ENCODE data around the gene NENF.
A peak's percentile ranks its signal among the peaks of the same experiment; 100 is the strongest.

NENF gene

DNA sequence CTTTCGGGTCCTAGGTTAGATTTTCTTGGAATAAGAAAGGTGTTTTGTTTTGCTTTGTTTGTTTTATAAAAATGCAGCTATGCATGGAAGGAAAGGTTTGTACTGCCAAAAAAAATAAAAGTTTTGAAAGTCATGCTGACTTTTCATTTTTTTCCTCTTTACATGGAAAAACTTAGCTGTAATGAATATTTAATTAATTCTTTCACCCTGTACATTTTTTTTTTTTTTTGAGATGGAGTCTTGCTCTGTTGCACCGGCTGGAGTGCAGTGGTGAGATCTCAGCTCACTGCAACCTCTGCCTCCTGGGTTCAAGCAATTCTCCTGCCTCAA, 48.7 kb downstream of the NENF start:
- DNase-seq (ENCODE audit: low read depth in 3 of 3) = no peak

DNA sequence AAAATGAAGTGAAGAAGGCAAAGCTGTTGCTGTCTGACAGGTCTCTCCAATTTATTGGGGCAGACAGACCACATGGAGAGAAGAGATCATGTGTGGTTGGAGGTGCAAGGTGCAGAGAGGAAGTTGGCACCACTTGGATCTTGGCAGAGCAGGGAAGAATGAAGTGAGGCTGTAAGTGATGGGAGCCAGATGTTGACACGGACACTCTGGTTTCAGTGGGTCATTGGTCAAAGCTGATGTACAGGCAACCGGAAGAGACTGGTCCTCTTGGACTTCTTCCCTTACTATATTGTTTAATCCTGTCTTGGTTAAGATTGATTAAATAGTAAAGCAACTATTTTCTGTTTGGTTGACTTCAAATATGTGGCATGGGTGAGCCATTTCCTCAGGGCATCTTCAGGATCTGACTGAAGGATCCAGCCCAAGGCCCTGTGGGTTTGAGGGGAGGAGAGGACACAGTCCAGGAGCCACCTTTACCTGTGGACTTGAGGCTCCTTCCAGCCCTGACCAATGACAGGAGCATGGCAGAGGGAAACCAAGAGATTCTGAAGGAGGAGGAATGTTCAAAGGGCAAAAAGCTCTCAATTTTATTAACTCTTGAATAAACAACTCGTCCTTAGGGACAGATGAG, 49.4 kb downstream of the NENF start:
- DNase-seq (ENCODE audit: low read depth in 3 of 3) = no peak

DNA sequence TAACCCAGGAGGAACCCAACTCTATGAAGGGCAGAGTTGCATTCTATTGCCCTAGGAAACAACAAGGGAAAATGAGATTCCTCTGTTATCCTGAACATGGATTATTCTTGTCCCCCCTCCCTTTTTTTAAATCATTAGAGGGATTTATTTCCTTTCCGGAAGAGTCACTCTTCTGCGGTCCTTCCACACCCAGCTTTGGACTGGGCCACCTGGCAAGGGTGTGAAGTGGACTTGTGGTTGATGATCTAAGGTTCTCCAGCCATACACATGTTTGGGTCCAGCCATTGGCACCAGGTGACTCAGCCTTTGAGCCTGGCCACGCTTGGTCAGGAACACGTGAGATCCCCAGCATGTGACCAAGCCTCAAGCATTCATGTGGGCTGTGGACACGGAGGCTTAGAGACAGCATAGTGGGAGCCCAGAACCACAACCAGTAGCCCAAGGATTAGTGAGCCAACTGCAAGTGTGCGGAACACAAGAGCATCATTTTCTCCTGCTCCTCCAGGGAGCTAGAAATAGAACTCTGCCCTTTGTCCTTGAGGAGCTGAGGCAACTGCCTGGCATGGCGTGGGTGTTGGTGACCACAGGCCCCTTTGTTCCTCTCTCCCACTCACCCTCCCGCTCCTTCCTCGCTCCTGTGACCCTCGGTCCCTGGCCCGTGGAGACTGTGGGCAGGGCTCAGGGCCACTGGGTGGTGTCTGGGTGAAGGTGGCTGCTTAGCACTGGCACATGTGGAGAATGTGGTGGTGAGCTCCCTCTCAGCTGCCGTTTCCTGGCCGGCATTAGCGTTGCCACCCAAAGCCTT, 50.1 kb downstream of the NENF start:
- DNase-seq (ENCODE audit: low read depth in 3 of 3) = no peak

DNA sequence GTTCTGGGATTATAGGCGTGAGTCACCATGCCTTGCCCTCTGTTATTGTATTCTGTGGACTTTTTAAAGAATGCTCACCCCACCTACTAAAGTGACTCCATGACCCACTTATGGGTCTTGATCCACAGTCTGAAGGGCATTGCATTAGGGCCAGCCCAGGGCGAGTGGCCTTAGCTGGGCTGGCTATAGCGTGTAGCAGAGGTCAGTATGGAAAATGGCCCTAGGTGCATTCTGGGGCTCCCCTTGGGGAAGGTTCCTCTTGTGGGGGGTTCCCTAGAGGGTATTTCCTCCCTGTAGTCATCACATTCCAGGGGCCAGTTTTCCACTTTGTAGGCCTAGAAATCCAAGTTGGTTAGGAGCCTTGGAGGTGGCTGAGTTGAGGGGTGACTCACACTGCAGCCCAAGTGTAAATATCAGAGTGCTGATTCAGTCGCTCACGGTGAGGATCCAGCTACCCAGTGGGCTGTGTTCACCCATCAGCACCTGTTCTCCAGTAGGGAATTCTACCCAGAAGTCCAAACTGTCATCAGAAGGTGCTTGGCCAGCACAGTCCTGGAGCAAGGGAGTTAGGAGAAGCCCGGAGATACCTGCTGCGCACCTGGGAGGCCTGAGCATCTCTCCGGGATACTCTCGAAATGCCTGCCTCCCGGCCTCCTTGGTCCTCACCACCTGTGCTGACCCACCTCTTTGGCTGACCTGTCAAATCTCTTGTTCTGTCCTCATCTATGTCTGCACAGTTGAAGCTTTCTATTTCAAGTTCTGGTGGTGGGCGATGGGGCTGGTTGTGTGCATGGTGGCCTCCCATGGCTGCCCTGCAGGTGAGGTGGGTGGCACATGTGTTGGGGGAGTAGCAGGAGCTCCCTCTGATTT, 52.2 kb downstream of the NENF start:
- no peak for DNase-seq (ENCODE audit: low read depth in 3 of 3)

DNA sequence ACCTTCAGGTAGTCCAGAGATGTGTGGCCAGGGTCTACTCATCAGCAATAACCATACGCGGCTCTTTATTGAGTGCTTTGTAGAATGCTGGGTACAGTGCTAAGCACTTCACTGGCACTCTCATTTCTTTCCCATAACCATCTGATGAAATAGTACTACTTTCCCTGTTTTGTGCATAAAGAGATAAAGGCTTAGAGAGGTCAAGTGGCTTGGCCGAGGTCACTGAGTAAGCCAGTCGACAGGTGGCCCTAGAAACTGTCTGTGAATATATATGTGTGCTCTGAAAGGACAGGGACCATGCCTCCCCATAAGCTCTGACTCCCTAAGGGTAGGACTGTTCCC, 52.8 kb downstream of the NENF start:
- no peak for DNase-seq (ENCODE audit: low read depth in 3 of 3)

DNA sequence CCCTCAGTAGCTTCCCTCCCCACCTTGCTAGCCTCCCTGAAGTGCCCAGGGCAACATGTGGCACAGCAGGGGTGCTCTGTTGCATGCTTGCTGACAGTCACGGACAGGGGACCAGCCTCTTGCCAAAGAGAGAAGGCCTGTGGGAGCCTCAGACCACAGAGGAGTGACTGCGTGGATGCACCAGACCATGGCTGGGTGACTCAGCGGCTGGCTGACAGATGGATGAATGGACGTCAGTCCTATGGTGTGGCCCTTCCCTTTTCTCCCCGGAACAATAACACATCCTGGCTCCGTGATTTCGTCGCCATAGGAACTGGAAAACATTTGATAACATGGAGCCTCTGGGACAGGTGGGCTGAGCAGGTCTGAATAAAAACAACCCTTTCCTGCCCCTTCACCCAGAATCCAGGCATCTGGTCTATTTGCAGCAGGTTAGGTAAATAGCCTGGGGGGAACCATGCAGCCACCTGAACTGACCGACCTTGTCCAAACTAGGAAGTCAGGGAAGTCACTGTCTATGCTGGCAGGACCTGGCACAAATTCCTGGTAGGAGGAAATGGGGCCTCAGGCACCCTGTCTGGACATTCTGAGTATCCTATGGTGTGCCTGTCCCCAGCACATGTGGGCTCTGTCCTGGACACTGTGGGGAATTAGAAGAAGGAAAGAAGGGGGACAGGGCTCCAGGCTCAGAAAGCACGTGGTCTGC, 53.3 kb downstream of the NENF start:
- DNase-seq (ENCODE audit: low read depth in 3 of 3) = no peak

DNA sequence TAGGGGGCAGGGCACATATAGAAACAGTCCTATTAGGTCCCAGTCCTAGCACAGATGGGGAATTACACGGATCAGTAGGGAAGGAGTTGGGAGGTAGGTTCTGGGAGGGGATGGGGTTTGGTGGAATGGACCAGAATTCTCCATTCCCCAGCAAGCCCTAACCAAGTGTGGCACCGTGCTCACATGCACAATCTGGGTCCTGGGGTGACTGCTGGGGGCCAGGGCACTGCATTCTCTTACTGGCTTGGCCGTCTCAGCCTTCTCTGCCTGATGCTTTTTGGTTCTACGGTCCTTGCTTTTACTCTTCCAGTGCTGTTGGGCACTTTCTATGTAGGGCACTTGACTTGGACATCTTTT, 53.9 kb downstream of the NENF start:
- no peak for DNase-seq (ENCODE audit: low read depth in 3 of 3)

DNA sequence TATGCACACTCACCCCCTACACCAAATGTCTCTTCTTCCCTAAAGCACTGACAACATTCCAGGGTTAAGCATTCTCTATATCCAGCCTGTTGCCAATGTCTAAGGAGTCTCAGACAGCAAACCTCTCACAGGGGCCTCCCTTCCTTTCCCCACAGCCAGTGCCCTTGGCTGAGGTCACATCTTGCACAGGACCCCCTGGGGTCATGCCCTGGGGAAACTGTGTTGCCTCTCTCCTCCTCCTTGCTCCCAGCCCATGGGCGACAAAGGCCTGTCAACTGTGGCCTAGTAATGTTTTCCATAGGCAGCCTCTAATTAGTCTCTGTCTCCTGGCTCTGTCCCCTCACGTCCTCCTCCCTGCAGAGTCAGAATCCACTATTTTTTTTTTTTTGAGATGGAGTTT, 54.6 kb downstream of the NENF start:
- no peak for DNase-seq (ENCODE audit: low read depth in 3 of 3)

DNA sequence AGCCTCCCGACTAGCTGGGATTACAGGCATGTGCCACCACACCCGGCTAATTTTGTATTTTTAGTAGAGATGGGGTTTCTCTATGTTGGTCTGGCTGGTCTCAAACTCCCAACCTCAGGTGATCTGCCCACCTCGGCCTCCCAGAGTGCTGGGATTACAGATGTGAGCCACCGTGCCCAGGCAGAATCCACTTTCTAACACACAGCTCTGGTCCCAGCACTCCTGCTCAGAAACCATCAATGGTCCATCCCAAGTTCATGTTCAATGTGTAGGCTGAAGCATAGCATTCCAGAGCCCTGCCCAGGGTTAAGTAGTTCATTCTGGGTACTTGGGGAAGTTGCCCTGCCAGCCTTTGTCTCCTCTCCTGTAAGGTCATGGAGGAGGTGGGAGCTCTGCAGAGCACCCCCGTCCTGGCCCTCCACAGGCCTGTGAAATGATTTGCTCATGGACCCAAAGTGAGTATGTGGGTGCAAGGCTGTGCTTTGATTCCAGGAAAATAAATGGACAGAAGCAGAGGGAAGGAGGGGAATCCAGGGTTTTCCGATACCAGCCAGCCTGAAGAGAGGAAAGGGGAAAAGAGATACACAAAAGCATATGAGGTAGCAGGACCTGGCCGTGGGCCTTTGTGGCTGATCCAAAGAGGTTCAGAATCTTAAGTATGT, 55.2 kb downstream of the NENF start:
- DNase-seq (ENCODE audit: low read depth in 3 of 3) = no peak

DNA sequence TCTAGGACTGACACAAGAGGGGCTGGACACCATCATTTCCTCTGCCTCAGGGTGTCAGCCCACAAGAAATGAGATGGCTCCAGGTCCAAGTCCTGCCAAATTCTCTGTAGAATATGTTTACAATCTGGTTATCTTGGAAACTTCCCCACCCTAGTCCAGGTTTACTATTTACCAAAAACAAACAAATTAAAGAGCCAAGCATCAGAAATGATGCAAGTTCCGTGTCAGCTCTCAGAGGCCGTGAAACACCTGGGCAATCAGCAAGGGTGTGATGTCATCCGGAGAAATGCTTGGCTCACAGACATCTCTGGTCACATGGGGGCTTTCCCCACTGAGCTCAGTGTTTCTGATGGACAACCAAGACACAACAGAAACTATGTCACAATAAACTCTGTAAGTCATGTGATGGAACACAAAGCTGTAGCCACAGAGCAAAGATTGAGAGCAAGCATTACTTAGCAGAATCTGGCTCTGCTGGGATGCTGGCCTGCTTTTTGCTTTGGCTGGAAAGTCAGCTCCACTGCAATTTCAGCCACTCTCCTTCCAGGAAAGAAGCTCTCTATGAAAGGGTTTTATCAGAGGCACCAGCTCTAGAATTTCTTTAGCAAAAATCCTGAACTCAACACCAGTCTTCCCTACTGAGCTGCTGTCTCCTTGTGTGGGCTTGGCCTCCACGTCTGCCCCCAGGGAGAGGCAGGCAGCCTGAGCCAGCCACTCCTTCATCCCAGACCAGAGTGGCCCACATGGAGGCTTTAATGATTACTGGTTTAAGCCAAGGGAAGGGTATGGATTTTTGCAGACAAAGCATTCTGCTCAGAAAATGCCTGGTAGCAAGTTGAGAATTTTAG, 55.9 kb downstream of the NENF start:
- DNase-seq (ENCODE audit: low read depth in 3 of 3) = peak in 1 of 3 experiments; percentile 9

DNA sequence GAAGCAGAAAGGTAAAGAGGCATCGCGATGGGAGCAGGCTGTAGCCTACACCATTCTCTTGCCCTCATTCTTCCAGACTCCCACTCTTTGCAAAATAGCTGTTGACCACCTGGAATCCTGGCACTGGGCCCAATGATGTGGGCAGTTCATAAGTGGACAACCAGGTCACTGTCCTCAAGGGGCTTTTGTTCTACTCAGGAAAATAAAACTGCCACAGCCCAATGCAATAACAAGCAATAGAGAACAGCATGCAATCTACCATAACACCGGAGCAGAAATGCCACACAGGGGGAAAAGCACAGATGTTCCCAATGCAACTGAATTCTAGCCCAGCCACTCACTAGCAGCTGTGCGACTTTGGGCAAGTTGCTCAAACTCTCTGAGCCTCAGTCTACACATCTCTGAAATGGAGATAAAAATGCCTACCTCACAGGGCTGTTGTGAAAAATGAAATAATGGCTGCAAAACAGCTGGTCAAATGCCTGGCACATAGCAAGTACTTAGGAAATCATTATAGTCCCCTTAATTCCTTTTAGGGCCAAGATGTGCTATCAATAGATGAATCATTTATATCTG, 56.7 kb downstream of the NENF start:
- no peak for DNase-seq (ENCODE audit: low read depth in 3 of 3)

DNA sequence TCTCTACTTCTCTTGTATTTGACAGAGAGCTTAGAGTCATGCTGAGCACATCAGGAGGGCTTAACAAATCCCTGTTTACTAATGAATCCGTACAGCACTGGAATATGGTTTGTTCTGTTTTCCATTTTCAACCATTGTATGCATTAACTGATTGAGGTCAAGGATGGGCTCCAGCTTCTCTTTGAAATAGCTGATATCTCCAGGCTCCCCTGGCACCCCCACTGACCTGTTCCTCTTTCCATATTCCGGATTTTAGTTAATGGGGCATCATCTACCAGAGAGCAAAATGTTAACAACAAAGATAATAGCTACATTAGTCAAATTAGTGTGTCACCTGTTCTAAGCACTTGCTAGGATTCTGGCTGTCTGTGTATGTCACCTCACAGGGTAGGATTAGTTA, 57.6 kb downstream of the NENF start:
- no peak for DNase-seq (ENCODE audit: low read depth in 3 of 3)

DNA sequence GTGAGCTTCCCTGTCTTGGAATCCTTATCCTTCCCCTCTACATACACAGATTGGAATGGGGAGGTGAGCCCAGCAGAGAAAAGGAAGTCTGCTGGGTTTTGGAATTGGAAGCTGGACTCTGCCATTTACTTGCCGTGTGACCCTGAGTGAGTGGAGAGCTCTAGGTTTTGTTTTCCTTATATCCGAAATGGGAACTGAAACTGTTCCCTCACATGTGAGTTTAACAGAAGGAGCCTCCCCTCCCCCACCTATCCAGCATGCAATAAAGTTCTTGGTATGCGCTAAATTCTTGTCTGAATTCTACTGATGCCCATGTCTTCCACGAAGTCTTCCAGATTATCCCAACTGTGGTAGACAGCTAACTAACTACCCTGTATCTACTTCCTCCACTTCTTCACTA, 58.7 kb downstream of the NENF start:
- no peak for DNase-seq (ENCODE audit: low read depth in 3 of 3)

Data from stimulated activated CD4-positive, alpha-beta T cell treated with anti-CD3 and anti-CD28 coated beads, TNF-alpha, amount 100 ng/mL, for 24 hours (primary cell).